ENCODE results near the gene TUBB. TPM values are rescaled to one million over a fixed set of nuclear protein-coding genes. Genes with fewer than 3 reads are reported as not detected.

TUBB gene
- total and polyA plus RNA-seq, 9 of the 15 experiments (the other 6 are each of a cell fraction or from before 2014, with no cell fraction given): 971 to 2,870 (median 1,478) TPM

- peak; percentile 60 for TF ChIP-seq ZFX (CRISPR knock-in tag; IDR thresholded peaks at IDR 0.05)
- no peak for TF ChIP-seq CC2D1A (IDR thresholded peaks at IDR 0.05)
- TF ChIP-seq, protein P1, sequence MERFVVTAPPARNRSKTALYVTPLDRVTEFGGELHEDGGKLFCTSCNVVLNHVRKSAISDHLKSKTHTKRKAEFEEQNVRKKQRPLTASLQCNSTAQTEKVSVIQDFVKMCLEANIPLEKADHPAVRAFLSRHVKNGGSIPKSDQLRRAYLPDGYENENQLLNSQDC (CRISPR knock-in tag; IDR thresholded peaks at IDR 0.05): no peak
- no peak for TF ChIP-seq ZNF184 (CRISPR knock-in tag; IDR thresholded peaks at IDR 0.05)
- no peak for TF ChIP-seq GTF3C2 (IDR thresholded peaks at IDR 0.05; ENCODE audit: borderline replicate concordance, extremely low read depth, insufficient read length)
- TF ChIP-seq KLF1 (tag; IDR thresholded peaks at IDR 0.05): no peak
- TF ChIP-seq ZNF695 (CRISPR knock-in tag; IDR thresholded peaks at IDR 0.05): 0 out of 2 replicates have a peak, but pooled peaks have one; percentile 30
- no peak for TF ChIP-seq CAMTA2 (CRISPR knock-in tag; conservative IDR thresholded peaks at IDR 0.05)
- TF ChIP-seq CEBPG (CRISPR knock-in tag; IDR thresholded peaks at IDR 0.05): no peak
- TF ChIP-seq CEBPG (tag; conservative IDR thresholded peaks at IDR 0.05 in 1 of 2, IDR thresholded peaks at IDR 0.05 in 1 of 2): no peak
- TF ChIP-seq ZNF584 (CRISPR knock-in tag; IDR thresholded peaks at IDR 0.05; ENCODE audit: low read depth): no peak
- no peak for TF ChIP-seq SLC30A9 (CRISPR knock-in tag; IDR thresholded peaks at IDR 0.05)
- TF ChIP-seq, protein P2, sequence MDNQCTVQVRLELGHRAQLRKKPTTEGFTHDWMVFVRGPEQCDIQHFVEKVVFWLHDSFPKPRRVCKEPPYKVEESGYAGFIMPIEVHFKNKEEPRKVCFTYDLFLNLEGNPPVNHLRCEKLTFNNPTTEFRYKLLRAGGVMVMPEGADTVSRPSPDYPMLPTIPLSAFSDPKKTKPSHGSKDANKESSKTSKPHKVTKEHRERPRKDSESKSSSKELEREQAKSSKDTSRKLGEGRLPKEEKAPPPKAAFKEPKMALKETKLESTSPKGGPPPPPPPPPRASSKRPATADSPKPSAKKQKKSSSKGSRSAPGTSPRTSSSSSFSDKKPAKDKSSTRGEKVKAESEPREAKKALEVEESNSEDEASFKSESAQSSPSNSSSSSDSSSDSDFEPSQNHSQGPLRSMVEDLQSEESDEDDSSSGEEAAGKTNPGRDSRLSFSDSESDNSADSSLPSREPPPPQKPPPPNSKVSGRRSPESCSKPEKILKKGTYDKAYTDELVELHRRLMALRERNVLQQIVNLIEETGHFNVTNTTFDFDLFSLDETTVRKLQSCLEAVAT (IDR thresholded peaks at IDR 0.05): peak; percentile 42 to 55; a peak in 2 of 4 replicates
- TF ChIP-seq ZNF140 (CRISPR knock-in tag; IDR thresholded peaks at IDR 0.05): no peak
- TF ChIP-seq JUND (IDR thresholded peaks at IDR 0.05; ENCODE audit: borderline replicate concordance, low read depth, low read length): 0 out of 2 replicates have a peak, but pooled peaks have one; percentile 13
- peak; percentile 4; the same call in 1 of the 3 replicates for TF ChIP-seq JUND (tag; IDR thresholded peaks at IDR 0.05; ENCODE audit: borderline replicate concordance, low read depth, low read length)
- TF ChIP-seq EZH2 (IDR thresholded peaks at IDR 0.05; ENCODE audit: borderline replicate concordance, low read depth, low read length): no peak
- no peak for TF ChIP-seq GTF2A2 (tag; IDR thresholded peaks at IDR 0.05)
- no peak for TF ChIP-seq RFX1 (IDR thresholded peaks at IDR 0.05)
- TF ChIP-seq RBFOX2 (IDR thresholded peaks at IDR 0.05; ENCODE audit: low read depth, low read length): peak; percentile 50
- TF ChIP-seq, protein P3, sequence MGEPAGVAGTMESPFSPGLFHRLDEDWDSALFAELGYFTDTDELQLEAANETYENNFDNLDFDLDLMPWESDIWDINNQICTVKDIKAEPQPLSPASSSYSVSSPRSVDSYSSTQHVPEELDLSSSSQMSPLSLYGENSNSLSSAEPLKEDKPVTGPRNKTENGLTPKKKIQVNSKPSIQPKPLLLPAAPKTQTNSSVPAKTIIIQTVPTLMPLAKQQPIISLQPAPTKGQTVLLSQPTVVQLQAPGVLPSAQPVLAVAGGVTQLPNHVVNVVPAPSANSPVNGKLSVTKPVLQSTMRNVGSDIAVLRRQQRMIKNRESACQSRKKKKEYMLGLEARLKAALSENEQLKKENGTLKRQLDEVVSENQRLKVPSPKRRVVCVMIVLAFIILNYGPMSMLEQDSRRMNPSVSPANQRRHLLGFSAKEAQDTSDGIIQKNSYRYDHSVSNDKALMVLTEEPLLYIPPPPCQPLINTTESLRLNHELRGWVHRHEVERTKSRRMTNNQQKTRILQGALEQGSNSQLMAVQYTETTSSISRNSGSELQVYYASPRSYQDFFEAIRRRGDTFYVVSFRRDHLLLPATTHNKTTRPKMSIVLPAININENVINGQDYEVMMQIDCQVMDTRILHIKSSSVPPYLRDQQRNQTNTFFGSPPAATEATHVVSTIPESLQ (CRISPR knock-in tag; IDR thresholded peaks at IDR 0.05): no peak
- TF ChIP-seq MYNN (IDR thresholded peaks at IDR 0.05): no peak
- TF ChIP-seq MYNN (CRISPR knock-in tag; IDR thresholded peaks at IDR 0.05): no peak
Measured at GRCh38 chr6:30685157-30686008, 34.8 kb upstream of the TUBB start (continued).

All from K562 (cell line).